ENCODE data around the gene LETM1.

The LETM1 gene

DNA sequence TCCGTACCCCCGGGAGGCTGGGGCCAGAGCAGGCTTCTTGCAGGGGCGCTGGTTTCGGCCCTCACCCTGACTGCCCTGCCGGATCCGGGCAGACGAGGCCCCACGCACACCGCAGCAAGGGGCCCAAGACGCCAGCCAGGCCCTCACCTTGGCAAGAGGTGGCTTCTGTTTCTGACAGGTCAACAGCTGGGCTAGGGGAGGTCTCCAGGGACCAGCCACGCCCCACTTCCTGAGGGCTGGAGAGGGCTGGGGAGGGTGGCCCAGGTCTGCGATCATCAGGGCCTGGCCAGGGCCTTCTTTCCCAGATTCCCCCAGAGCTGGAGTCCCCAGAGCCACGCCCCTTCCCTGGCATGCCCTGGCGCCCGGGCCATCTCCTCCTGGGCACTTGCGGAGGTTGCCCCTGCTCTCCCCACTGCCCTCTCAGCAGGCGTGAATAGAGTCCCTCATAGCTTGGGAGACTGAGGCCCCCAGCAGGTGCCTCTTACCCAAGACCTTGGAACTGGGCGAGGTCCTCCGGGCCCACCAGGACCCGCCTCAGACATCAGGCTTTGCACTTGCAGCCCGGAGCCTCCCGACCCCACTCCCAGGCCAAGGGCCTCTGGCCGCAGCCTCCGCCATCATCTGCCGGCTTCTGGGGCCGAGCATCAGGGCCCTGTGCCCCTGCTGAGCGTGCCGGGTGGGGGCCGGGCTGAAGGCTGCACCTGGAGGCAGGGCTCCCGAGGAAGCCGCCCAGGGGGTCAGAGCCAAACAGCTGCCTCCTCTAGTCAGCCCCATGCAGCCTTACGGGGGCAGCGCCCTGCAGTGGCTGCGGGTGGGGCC, 69.2 kb downstream of the LETM1 start:
- FAIRE-seq (no peak), DNase-seq (ENCODE audit: insufficient read length, low spot score) (no peak)

DNA sequence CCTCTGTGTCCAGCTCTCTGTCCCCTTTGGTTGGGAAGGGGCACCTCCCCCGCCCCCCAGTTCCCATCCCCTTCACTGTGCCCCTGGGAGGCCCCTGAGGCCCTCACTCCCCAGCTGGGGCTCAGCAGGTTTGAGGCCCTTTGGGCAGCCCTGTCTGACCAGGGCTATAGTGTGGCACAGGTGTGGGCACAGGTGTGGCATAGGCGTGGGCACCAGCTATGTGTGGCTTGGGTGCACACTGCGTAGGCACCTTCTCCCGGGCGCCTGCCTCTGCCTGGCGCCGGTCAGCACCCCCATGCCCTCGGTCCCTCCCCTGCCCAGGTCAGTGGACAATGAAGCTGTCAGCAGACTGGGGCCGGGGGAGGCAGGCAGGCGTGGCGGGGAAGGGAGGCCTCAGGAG, 70.4 kb downstream of the LETM1 start:
- DNase-seq (ENCODE audit: insufficient read length, low spot score): no peak
- TF ChIP-seq POU2F2 (IDR thresholded peaks at IDR 0.05; ENCODE audit: low read depth, low read length) (no peak), PAX5 (IDR thresholded peaks at IDR 0.05; ENCODE audit: insufficient read depth, low read length, severe bottlenecking) (no peak), TAF1 (IDR thresholded peaks at IDR 0.05; ENCODE audit: low read depth, low read length) (no peak), POLR2A (IDR thresholded peaks at IDR 0.05; ENCODE audit: low read depth, low read length) (no peak), POLR2AphosphoS5 (IDR thresholded peaks at IDR 0.05; ENCODE audit: low read depth, low read length) (no peak), SPI1 (IDR thresholded peaks at IDR 0.05; ENCODE audit: low read depth, low read length) (no peak)
- FAIRE-seq: no peak

More for the DNA sequence above, 69.2 kb downstream of the LETM1 start:
- no peak for TF ChIP-seq POLR2AphosphoS5 (IDR thresholded peaks at IDR 0.05; ENCODE audit: low read depth, low read length)
- TF ChIP-seq POU2F2 (IDR thresholded peaks at IDR 0.05; ENCODE audit: low read depth, low read length): no peak
- no peak for TF ChIP-seq PAX5 (IDR thresholded peaks at IDR 0.05; ENCODE audit: insufficient read depth, low read length, severe bottlenecking)
- TF ChIP-seq POLR2A (IDR thresholded peaks at IDR 0.05; ENCODE audit: low read depth, low read length): no peak
- no peak for TF ChIP-seq TAF1 (IDR thresholded peaks at IDR 0.05; ENCODE audit: low read depth, low read length)

DNA sequence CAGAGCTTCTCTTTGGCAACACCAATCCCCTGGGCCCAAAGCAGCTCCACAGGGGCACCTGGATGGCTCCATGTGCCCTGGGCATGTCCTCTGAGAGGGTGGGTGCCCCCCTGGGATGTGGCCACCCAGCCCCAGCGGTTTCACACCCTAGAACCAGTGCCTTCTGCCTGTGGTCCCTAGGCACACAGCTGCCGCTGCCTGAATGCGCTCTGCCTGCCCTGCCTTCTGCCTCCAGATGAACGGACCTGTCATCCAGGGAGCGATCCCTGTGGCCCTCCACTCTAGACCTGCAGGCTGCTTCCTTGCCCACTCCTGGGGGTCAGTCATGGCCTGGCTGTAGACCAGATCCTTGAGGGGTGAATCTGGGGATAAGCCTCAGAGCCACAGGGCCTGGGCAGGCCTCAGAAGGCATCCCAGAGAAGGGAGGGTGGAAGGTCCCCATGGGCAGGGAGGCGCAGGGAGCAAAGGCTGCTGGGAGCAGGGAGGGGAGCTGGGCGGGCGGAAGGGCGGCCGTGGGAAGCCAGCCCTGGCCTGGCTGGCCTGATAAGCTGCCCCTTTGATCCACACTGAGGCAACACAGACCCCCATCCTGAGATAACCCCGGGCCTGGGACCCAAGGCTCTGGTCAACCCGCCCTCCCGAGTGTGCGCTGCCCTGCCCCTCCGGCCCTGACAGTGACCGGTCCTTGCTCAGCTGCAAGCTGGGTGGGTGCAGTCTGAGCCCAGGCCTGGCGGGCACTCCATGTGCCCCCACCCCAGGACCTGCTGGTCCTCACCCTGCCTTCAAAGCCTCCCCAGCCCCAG, 71.0 kb downstream of the LETM1 start:
- FAIRE-seq: no peak
- DNase-seq (ENCODE audit: insufficient read length, low spot score): no peak

DNA sequence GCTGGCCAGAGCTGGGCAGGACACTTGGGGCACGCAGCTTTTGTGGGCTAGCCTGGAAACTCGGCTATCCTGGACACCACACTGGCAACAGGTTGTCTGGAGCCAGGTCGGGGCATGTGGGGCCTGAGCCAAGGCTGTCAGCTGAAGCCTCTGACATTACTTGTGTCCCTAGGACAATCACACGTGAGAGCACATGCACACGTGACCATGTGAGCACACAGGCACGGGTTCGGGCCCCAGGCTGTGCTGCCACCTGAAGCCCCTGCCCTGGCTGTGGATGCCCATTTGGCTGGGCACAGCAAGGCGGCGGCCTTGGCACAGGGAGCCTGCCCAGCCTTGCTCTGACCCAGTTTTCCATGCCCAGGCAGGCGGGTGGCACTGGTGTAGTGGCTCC, 71.6 kb downstream of the LETM1 start:
- FAIRE-seq (no peak), DNase-seq (ENCODE audit: insufficient read length, low spot score) (no peak)
- TF ChIP-seq POU2F2 (IDR thresholded peaks at IDR 0.05; ENCODE audit: low read depth, low read length): no peak
- no peak for TF ChIP-seq POLR2AphosphoS5 (IDR thresholded peaks at IDR 0.05; ENCODE audit: low read depth, low read length)
- TF ChIP-seq PAX5 (IDR thresholded peaks at IDR 0.05; ENCODE audit: insufficient read depth, low read length, severe bottlenecking): no peak
- TF ChIP-seq POLR2A (IDR thresholded peaks at IDR 0.05; ENCODE audit: low read depth, low read length): no peak
- TF ChIP-seq TAF1 (IDR thresholded peaks at IDR 0.05; ENCODE audit: low read depth, low read length): no peak
- TF ChIP-seq SPI1 (IDR thresholded peaks at IDR 0.05; ENCODE audit: low read depth, low read length): no peak

More for the DNA sequence above, 71.0 kb downstream of the LETM1 start:
- TF ChIP-seq POLR2AphosphoS5 (IDR thresholded peaks at IDR 0.05; ENCODE audit: low read depth, low read length) (no peak), SPI1 (IDR thresholded peaks at IDR 0.05; ENCODE audit: low read depth, low read length) (no peak), POLR2A (IDR thresholded peaks at IDR 0.05; ENCODE audit: low read depth, low read length) (no peak), TAF1 (IDR thresholded peaks at IDR 0.05; ENCODE audit: low read depth, low read length) (no peak), POU2F2 (IDR thresholded peaks at IDR 0.05; ENCODE audit: low read depth, low read length) (no peak), PAX5 (IDR thresholded peaks at IDR 0.05; ENCODE audit: insufficient read depth, low read length, severe bottlenecking) (no peak)

DNA sequence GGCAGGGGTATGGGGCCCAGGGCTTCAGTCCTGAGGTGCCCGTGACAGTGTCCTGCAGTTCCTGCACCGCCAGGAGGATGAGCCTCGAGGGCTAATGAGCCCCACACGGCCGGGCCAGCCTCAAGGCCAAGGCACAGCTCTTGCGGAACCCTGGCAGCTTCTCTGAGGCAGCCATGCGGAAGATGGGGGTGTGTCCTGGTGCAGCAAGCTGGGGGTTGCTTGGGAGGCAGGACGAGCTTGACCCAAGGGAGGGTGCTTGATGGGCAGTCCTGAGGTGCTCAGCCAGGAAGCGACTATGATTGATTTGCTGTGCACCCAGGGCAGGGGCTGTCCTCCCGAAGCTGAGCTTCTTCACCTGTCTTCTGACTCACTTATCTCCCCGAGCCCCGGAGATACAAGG, 72.0 kb downstream of the LETM1 start:
- no peak for DNase-seq (ENCODE audit: insufficient read length, low spot score)
- no peak for TF ChIP-seq SPI1 (IDR thresholded peaks at IDR 0.05; ENCODE audit: low read depth, low read length)
- no peak for TF ChIP-seq POLR2AphosphoS5 (IDR thresholded peaks at IDR 0.05; ENCODE audit: low read depth, low read length)
- no peak for TF ChIP-seq PAX5 (IDR thresholded peaks at IDR 0.05; ENCODE audit: insufficient read depth, low read length, severe bottlenecking)
- no peak for FAIRE-seq

DNA sequence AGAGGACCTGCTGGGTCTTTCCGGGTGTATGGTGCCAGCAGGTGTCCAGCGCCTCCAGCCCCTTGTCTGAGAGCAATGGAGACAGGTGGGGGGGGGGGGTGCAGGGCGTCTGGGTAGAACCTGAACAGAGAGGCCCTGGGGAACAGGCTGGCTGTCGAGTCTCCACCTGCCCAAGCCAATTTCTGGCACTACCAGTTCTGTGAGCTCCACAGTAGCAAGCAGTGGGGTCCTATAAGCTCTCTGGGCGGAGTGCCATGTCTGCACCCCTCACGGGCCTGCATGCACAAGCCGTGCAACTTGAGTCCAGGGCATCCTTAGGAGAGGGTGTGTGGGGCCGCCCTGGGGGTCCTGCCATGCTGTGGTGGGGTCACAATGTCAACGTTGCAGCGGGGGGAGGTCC, 72.9 kb downstream of the LETM1 start:
- FAIRE-seq: no peak
- DNase-seq (ENCODE audit: insufficient read length, low spot score): no peak
- TF ChIP-seq PAX5 (IDR thresholded peaks at IDR 0.05; ENCODE audit: insufficient read depth, low read length, severe bottlenecking) (no peak), POU2F2 (IDR thresholded peaks at IDR 0.05; ENCODE audit: low read depth, low read length) (no peak), POLR2A (IDR thresholded peaks at IDR 0.05; ENCODE audit: low read depth, low read length) (no peak), POLR2AphosphoS5 (IDR thresholded peaks at IDR 0.05; ENCODE audit: low read depth, low read length) (no peak), TAF1 (IDR thresholded peaks at IDR 0.05; ENCODE audit: low read depth, low read length) (no peak)

DNA sequence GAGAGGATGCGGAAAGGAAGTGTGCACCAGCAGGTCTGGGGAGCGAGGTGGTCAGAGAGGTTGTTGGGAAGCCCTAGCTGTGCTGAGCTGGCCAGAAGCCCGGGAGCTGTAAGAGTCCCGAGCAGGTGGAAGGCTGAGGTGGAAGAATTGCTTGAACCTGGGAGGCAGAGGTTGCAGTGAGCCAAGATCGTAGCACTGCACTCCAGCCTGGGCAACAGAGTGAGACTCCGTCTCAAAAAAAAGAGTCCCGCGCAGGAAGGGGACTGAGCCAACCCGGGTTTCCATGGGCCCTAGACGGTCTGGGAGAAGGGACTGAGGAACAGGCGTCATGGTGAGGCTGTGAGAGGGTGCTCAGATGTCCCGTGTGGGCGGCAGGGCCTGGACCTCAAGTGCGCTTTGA, 75.5 kb downstream of the LETM1 start:
- FAIRE-seq: no peak
- TF ChIP-seq POLR2AphosphoS5 (IDR thresholded peaks at IDR 0.05; ENCODE audit: low read depth, low read length) (no peak), POLR2A (IDR thresholded peaks at IDR 0.05; ENCODE audit: low read depth, low read length) (no peak)
- no peak for DNase-seq (ENCODE audit: insufficient read length, low spot score)

DNA sequence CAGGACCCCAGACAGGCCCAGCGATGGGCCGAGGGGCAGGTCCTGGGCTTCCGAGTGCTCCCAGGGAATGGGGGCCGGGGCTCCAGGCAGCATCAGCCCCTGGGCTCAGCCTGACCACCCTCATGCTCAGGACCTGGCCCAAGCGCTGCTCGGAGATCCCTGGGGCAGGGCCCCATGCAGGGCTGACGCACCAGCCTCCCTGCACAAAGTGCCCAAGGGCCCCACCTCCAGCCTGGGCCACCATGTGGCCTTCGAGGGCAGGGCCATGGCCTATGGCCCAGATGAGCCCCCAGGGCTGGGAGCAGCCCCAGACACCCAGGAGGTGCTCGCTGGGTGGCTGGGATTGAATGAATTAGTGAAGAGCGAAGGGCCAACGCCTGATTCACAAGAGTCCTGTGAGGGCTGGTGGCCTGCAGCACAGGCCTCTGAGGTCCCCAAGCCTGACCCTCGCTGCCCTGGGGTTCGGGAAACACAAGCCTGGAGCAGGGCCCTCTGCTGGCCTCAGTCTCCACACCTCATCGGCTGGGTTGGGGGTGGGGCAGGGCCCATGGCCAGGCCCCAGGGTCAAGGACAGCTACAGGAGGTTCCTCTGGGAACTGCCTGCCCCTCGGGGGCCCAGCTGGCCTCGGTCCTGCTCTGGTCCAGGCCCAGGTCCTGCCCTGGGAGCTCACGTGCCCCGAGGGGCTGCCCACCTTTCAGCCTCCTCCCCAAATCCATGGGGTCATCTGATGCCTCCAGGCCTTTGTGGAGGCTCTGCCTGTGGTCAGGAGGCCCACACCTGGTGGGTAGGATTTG, 76.2 kb downstream of the LETM1 start:
- TF ChIP-seq SPI1 (IDR thresholded peaks at IDR 0.05; ENCODE audit: low read depth, low read length) (no peak), POU2F2 (IDR thresholded peaks at IDR 0.05; ENCODE audit: low read depth, low read length) (no peak), PAX5 (IDR thresholded peaks at IDR 0.05; ENCODE audit: insufficient read depth, low read length, severe bottlenecking) (no peak), POLR2AphosphoS5 (IDR thresholded peaks at IDR 0.05; ENCODE audit: low read depth, low read length) (no peak), POLR2A (IDR thresholded peaks at IDR 0.05; ENCODE audit: low read depth, low read length) (no peak), TAF1 (IDR thresholded peaks at IDR 0.05; ENCODE audit: low read depth, low read length) (no peak)
- no peak for FAIRE-seq
- DNase-seq (ENCODE audit: insufficient read length, low spot score): no peak
